Measurements from ENCODE around the gene ENOX1.

- TF ChIP-seq PATZ1 (tag by site-specific recombination; IDR thresholded peaks at IDR 0.05), result no peak
- no peak for TF ChIP-seq CTCF (tag by site-specific recombination; IDR thresholded peaks at IDR 0.05)
- no peak for TF ChIP-seq ZNF274 (IDR thresholded peaks at IDR 0.05; ENCODE audit: low read length)
- no peak for TF ChIP-seq ZNF274 (tag by site-specific recombination; IDR thresholded peaks at IDR 0.05; ENCODE audit: borderline replicate concordance)
- TF ChIP-seq ZXDB (tag by site-specific recombination; IDR thresholded peaks at IDR 0.05), result no peak
- TF ChIP-seq PBX3 (CRISPR knock-in tag; IDR thresholded peaks at IDR 0.05), result no peak
- TF ChIP-seq ZBTB21 (tag by site-specific recombination; IDR thresholded peaks at IDR 0.05), result no peak
- no peak for TF ChIP-seq MYNN (tag by site-specific recombination; IDR thresholded peaks at IDR 0.05; ENCODE audit: borderline replicate concordance)
- no peak for TF ChIP-seq TCF7L2 (IDR thresholded peaks at IDR 0.05; ENCODE audit: borderline replicate concordance, low read depth, low read length)
- no peak for TF ChIP-seq ZNF645 (tag by site-specific recombination; IDR thresholded peaks at IDR 0.05)
Measured at GRCh38 chr13:43666403-43666802, 120.4 kb downstream of the ENOX1 start.

Measured in HEK293 (cell line).